C4-2B (cell line): ENCODE measurements around the gene SLC39A3.
"Not testable (repeated sequence)": the region's sequence is repeated elsewhere in the genome, so short reads cannot be mapped to it uniquely, and the experiment has no call there.

Source experiments
- ZFX ChIP-seq: fragments of 450-650 bp; IDR thresholded peaks from 2 replicates; pipeline ENCODE4 v1.6.1; 2017
- TF ChIP-seq, protein P1 (sequence below): fragments of 450-650 bp; conservative IDR thresholded peaks from 2 replicates; pipeline ENCODE4 v1.5.1; 2017; ENCODE audit warnings: mild to moderate bottlenecking

DNA sequence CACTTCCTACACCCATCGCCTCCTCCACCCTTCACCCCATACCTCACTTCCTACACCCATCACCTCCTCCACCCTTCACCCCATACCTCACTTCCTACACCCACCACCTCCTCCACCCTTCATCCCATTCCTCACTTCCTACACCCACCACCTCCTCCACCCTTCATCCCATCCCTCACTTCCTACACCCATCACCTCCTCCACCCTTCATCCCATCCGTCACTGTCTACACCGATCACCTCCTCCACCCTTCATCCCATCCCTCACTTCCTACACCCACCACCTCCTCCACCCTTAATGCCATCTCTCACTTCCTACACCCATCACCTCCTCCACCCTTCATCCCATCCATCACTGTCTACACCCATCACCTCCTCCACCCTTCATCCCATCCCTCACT, 26.6 kb downstream of the SLC39A3 start:
- TF ChIP-seq, protein P1, sequence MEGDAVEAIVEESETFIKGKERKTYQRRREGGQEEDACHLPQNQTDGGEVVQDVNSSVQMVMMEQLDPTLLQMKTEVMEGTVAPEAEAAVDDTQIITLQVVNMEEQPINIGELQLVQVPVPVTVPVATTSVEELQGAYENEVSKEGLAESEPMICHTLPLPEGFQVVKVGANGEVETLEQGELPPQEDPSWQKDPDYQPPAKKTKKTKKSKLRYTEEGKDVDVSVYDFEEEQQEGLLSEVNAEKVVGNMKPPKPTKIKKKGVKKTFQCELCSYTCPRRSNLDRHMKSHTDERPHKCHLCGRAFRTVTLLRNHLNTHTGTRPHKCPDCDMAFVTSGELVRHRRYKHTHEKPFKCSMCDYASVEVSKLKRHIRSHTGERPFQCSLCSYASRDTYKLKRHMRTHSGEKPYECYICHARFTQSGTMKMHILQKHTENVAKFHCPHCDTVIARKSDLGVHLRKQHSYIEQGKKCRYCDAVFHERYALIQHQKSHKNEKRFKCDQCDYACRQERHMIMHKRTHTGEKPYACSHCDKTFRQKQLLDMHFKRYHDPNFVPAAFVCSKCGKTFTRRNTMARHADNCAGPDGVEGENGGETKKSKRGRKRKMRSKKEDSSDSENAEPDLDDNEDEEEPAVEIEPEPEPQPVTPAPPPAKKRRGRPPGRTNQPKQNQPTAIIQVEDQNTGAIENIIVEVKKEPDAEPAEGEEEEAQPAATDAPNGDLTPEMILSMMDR = not testable (repeated sequence)
- not testable (repeated sequence) for TF ChIP-seq ZFX
